ENCODE results near the gene AKR7A3.

Gene AKR7A3

GRCh38 chr1:19317126-19317910 is 28.7 kb upstream of the AKR7A3 start:
- Histone ChIP-seq H3K9ac (ENCODE audit: low read length in 2 of 2) (no peak overlapping the region), H3K27ac (ENCODE audit: low read length) (no peak overlapping the region), H3K27me3 (ENCODE audit: control insufficient read depth in 1 of 2, insufficient read depth in 2 of 2, low read length in 2 of 2) (no peaks in the 10 kb centered on the region)

GRCh38 chr1:19315378-19316198 is 27.0 kb upstream of the AKR7A3 start:
- Histone ChIP-seq H3K27me3 (ENCODE audit: control insufficient read depth in 1 of 2, insufficient read depth in 2 of 2, low read length in 2 of 2) (no peaks in the 10 kb centered on the region), H3K4me1 (ENCODE audit: control insufficient read depth, insufficient read depth, low read length) (peaks cover 35% of the 10 kb centered on the region), H3K36me3 (ENCODE audit: control insufficient read depth in 2 of 2, insufficient read depth in 2 of 2, low read length in 2 of 2) (peaks cover 0 to 15% of the 10 kb centered on the region in 2 donors), H3K9me3 (ENCODE audit: control insufficient read depth in 2 of 2, low read length in 2 of 2) (no peaks in the 10 kb centered on the region), H3K4me3 (ENCODE audit: low read length in 2 of 2) (no peak overlapping the region), H3K27ac (ENCODE audit: low read length) (no peak overlapping the region), H3K9ac (ENCODE audit: low read length in 2 of 2) (no peak overlapping the region)

More at GRCh38 chr1:19317126-19317910, 28.7 kb upstream of the AKR7A3 start:
- H3K36me3 ChIP-seq (ENCODE audit: control insufficient read depth in 2 of 2, insufficient read depth in 2 of 2, low read length in 2 of 2), result peaks cover 4 to 20% of the 10 kb centered on the region in 2 donors
- no peaks in the 10 kb centered on the region for H3K9me3 ChIP-seq (ENCODE audit: control insufficient read depth in 2 of 2, low read length in 2 of 2)
- H3K4me1 ChIP-seq (ENCODE audit: control insufficient read depth, insufficient read depth, low read length), result peaks cover 22% of the 10 kb centered on the region
- no peak overlapping the region for H3K4me3 ChIP-seq (ENCODE audit: low read length in 2 of 2)

GRCh38 chr1:19313961-19314882 is 25.7 kb upstream of the AKR7A3 start:
- Histone ChIP-seq H3K4me1 (ENCODE audit: control insufficient read depth, insufficient read depth, low read length) (peaks cover 36% of the 10 kb centered on the region), H3K4me3 (ENCODE audit: low read length in 2 of 2) (no peak overlapping the region), H3K9me3 (ENCODE audit: control insufficient read depth in 2 of 2, low read length in 2 of 2) (no peaks in the 10 kb centered on the region), H3K9ac (ENCODE audit: low read length in 2 of 2) (no peak overlapping the region), H3K36me3 (ENCODE audit: control insufficient read depth in 2 of 2, insufficient read depth in 2 of 2, low read length in 2 of 2) (peaks cover 0 to 13% of the 10 kb centered on the region in 2 donors), H3K27me3 (ENCODE audit: control insufficient read depth in 1 of 2, insufficient read depth in 2 of 2, low read length in 2 of 2) (no peaks in the 10 kb centered on the region), H3K27ac (ENCODE audit: low read length) (no peak overlapping the region)

GRCh38 chr1:19313636-19313959 is 25.0 kb upstream of the AKR7A3 start:
- H3K4me3 ChIP-seq (ENCODE audit: low read length in 2 of 2), result peak overlapping the region in 1 of 2 donors; percentile 84
- no peaks in the 10 kb centered on the region for H3K27me3 ChIP-seq (ENCODE audit: control insufficient read depth in 1 of 2, insufficient read depth in 2 of 2, low read length in 2 of 2)
- H3K9ac ChIP-seq (ENCODE audit: low read length in 2 of 2), result peak overlapping the region; percentile 13 to 59
- H3K9me3 ChIP-seq (ENCODE audit: control insufficient read depth in 2 of 2, low read length in 2 of 2), result no peaks in the 10 kb centered on the region
- peaks cover 35% of the 10 kb centered on the region for H3K4me1 ChIP-seq (ENCODE audit: control insufficient read depth, insufficient read depth, low read length)
- peaks cover 0 to 12% of the 10 kb centered on the region in 2 donors for H3K36me3 ChIP-seq (ENCODE audit: control insufficient read depth in 2 of 2, insufficient read depth in 2 of 2, low read length in 2 of 2)
- peak overlapping the region; percentile 58 for H3K27ac ChIP-seq (ENCODE audit: low read length)

- Histone ChIP-seq H3K4me1 (ENCODE audit: control insufficient read depth, insufficient read depth, low read length) (peaks cover 35% of the 10 kb centered on the region), H3K9me3 (ENCODE audit: control insufficient read depth in 2 of 2, low read length in 2 of 2) (no peaks in the 10 kb centered on the region), H3K27me3 (ENCODE audit: control insufficient read depth in 1 of 2, insufficient read depth in 2 of 2, low read length in 2 of 2) (no peaks in the 10 kb centered on the region), H3K9ac (ENCODE audit: low read length in 2 of 2) (peak overlapping the region; percentile 59 to 79), H3K27ac (ENCODE audit: low read length) (peak overlapping the region; percentile 58), H3K4me3 (ENCODE audit: low read length in 2 of 2) (peak overlapping the region; percentile 80 to 84), H3K36me3 (ENCODE audit: control insufficient read depth in 2 of 2, insufficient read depth in 2 of 2, low read length in 2 of 2) (peaks cover 5 to 13% of the 10 kb centered on the region in 2 donors)
These were observed 24.4 kb upstream of the AKR7A3 start for GRCh38 chr1:19312782-19313635.

GRCh38 chr1:19311931-19312781 is 23.6 kb upstream of the AKR7A3 start, which contains the start of the genes AKR7A2 and SLC66A1:
AKR7A2 (minus strand) TSS chr1:19312144; CDS start chr1:19312124, 20 bp downstream.
SLC66A1 (plus strand) TSS chr1:19312326; CDS start chr1:19317678, 5,352 bp downstream.
- Histone ChIP-seq H3K27me3 (ENCODE audit: control insufficient read depth in 1 of 2, insufficient read depth in 2 of 2, low read length in 2 of 2) (no peaks in the 10 kb centered on the region), H3K9me3 (ENCODE audit: control insufficient read depth in 2 of 2, low read length in 2 of 2) (no peaks in the 10 kb centered on the region), H3K27ac (ENCODE audit: low read length) (peak within 1 kb of the TSS; percentile 58), H3K9ac (ENCODE audit: low read length in 2 of 2) (peak within 1 kb of the TSS; percentile 72 to 80), H3K4me3 (ENCODE audit: low read length in 2 of 2) (peak within 1 kb of the TSS; percentile 84), H3K4me1 (ENCODE audit: control insufficient read depth, insufficient read depth, low read length) (peaks cover 35% of the 10 kb centered on the region), H3K36me3 (ENCODE audit: control insufficient read depth in 2 of 2, insufficient read depth in 2 of 2, low read length in 2 of 2) (peaks cover 9 to 17% of the 10 kb centered on the region in 2 donors)

DNA sequence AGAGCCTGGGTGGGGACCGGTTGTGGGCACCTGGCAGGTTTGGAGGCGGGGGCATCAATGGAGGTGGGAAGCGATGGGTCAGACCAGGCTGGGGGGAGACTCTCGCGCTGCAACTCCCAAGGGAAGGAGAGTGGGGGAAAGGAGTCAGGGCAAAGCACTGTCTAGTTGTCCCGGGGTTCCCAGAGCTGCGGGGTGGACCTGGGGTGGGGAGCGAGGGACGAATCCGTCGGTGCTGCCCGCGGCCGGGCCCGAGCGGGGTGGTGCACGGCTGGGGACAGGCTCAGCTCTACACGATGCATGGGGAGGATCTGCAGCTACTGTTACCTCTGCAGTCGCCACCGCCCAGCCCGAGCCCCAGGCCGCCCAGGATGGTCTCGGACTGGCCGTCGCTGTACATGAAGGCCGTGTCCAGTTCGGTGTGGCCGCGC is 22.9 kb upstream of the AKR7A3 start:
- H3K4me1 ChIP-seq (ENCODE audit: control insufficient read depth, insufficient read depth, low read length), result peaks cover 35% of the 10 kb centered on the region
- no peaks in the 10 kb centered on the region for H3K9me3 ChIP-seq (ENCODE audit: control insufficient read depth in 2 of 2, low read length in 2 of 2)
- peak overlapping the region; percentile 72 to 80 for H3K9ac ChIP-seq (ENCODE audit: low read length in 2 of 2)
- H3K27ac ChIP-seq (ENCODE audit: low read length), result no peak overlapping the region
- no peaks in the 10 kb centered on the region for H3K27me3 ChIP-seq (ENCODE audit: control insufficient read depth in 1 of 2, insufficient read depth in 2 of 2, low read length in 2 of 2)
- H3K4me3 ChIP-seq (ENCODE audit: low read length in 2 of 2), result peak overlapping the region; percentile 84
- peaks cover 11 to 20% of the 10 kb centered on the region in 2 donors for H3K36me3 ChIP-seq (ENCODE audit: control insufficient read depth in 2 of 2, insufficient read depth in 2 of 2, low read length in 2 of 2)

DNA sequence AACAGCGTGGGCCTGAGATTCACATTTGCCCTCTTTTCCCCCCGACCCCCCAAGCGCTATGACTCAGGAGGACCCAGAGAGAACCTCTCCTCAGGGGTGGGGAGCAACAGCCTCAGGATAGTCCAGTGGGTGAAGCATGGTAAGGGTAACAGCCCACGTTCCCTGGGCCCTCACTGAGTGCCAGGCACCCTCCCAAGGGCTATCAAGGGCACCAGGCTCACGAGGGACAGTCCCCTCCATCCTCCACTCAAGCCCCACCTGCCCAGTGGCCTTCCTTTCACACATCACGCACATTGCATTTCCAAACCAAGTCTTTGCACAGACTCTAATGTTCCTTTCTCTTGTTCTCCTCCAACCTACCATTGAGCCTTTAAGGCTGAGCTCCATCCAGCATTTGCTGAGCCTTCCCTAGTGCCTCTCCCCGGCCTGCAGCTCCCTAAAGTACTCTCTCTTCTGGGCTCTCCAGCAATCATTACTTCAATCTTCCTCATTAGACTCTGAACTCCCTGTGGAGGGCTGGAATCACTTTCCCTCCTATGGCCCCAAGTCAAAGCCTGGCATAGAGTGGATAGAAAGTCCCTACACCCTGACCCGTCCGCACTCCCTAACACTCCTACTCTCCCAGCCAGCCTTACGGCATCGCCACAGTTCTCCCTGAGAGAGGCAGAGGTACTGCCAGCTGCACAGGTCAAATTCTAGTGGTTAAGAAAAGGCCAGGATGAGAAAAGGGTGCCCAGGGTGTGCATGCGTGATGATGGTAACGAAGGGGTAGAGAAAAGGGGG is 22.3 kb upstream of the AKR7A3 start:
- H3K27me3 ChIP-seq (ENCODE audit: control insufficient read depth in 1 of 2, insufficient read depth in 2 of 2, low read length in 2 of 2), result no peaks in the 10 kb centered on the region
- H3K9me3 ChIP-seq (ENCODE audit: control insufficient read depth in 2 of 2, low read length in 2 of 2), result no peaks in the 10 kb centered on the region
- H3K4me1 ChIP-seq (ENCODE audit: control insufficient read depth, insufficient read depth, low read length), result peaks cover 33% of the 10 kb centered on the region
- H3K27ac ChIP-seq (ENCODE audit: low read length), result no peak overlapping the region
- peak overlapping the region; percentile 72 to 80 for H3K9ac ChIP-seq (ENCODE audit: low read length in 2 of 2)
- H3K36me3 ChIP-seq (ENCODE audit: control insufficient read depth in 2 of 2, insufficient read depth in 2 of 2, low read length in 2 of 2), result peaks cover 15 to 24% of the 10 kb centered on the region in 2 donors
- peak overlapping the region; percentile 84 for H3K4me3 ChIP-seq (ENCODE audit: low read length in 2 of 2)
